ENCODE data around the gene NPAS3. TPM values are rescaled to one million over a fixed set of nuclear protein-coding genes. Genes with fewer than 3 reads are reported as not detected.

Gene NPAS3
- total and polyA plus RNA-seq, 2 of the 8 experiments (the other 6 are each of a cell fraction or from before 2014, with no cell fraction given): 0.11 to 0.60 TPM

DNA sequence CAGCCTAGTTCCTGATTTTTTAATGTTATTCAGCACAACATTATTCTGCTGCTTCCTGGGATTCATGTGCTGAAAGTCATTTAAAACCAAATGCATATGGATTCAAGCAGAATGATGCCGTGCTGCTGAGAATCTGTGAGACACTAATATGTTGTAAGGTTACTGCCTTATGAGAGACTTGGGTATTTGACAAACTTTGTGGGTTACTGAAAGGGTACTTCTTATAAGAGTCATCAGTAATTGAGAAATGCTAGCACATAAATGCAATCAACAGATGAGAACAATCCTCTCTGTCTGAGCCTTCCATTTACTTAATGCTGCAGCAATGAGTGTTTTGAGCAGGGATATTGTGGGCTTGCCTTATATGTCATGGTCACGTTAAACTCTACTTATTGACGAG, 175.7 kb downstream of the NPAS3 start (continued):
- TF ChIP-seq E2F6 (IDR thresholded peaks at IDR 0.05): no peak

Measured in H1 (cell line).